Measurements from ENCODE around the gene SEPTIN12. TPM values are rescaled to one million over a fixed set of nuclear protein-coding genes. Genes with fewer than 3 reads are reported as not detected.

SEPTIN12 gene
- total and polyA plus RNA-seq, 8 donors, result 1.4 TPM; not detected in 7

DNA sequence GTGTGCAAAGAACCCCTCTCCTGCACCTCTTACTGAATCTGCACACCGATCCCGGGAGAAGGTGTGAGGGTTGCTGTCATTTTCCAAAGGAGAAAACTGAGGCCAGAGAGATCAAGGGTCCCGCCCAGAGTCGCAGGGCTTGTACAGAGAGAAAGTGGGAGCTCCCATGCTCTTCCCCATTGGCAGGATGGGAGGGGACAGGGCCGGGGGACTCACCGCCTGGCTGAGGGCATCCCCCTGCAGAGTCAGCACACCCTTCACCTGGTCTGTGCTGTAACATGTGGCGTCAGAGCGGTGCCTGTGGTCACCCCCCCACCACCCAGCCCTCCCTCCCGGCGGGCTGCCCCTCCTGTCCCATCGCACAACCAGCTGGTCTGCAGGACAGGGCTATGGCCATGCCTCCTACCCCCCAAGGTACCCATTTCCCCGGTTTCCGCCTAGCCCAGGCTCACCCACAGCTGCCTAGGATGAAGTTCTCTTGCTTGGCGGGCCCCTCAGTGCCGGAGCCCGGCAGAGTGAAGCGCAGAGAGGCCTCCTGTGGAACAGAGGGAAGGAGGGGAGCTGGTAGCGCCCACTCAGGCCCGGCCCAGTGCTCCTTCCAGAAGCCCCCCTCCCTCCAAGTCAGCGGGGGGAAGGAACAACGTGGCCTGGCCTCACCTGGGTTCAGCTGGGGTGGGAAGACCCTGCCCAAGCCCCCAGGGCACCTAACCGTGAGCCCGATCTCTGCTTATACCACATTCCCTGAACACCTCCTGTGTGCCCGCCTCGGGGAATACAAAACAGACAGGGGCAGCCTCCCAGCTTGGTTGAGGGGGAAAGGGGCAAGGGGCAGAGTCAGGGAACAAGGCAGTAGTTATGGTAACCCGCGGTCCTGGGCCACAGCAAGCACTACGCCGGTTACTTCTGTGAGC, 13.2 kb upstream of the SEPTIN12 start:
- Histone ChIP-seq H3K4me3 (peak overlapping the region; percentile 58 to 91 (median 82)), H3K9me3 (no peaks in the 10 kb centered on the region), H3K27ac (peak overlapping the region; percentile 67 to 87 (median 79)), H3K27me3 (no peaks in the 10 kb centered on the region), H3K4me1 (peaks cover 14 to 21% (median 16%) of the 10 kb centered on the region in 3 donors), H3K36me3 (peaks cover 0 to 5% (median 0%) of the 10 kb centered on the region in 3 donors)
- FAIRE-seq (no peak), DNase-seq (peak in 3 of 6 donors; percentile 29 to 57 (median 42)), ATAC-seq (peak in 3 of 4 donors; percentile 0 to 4 (median 2))
- TF ChIP-seq, protein P1, sequence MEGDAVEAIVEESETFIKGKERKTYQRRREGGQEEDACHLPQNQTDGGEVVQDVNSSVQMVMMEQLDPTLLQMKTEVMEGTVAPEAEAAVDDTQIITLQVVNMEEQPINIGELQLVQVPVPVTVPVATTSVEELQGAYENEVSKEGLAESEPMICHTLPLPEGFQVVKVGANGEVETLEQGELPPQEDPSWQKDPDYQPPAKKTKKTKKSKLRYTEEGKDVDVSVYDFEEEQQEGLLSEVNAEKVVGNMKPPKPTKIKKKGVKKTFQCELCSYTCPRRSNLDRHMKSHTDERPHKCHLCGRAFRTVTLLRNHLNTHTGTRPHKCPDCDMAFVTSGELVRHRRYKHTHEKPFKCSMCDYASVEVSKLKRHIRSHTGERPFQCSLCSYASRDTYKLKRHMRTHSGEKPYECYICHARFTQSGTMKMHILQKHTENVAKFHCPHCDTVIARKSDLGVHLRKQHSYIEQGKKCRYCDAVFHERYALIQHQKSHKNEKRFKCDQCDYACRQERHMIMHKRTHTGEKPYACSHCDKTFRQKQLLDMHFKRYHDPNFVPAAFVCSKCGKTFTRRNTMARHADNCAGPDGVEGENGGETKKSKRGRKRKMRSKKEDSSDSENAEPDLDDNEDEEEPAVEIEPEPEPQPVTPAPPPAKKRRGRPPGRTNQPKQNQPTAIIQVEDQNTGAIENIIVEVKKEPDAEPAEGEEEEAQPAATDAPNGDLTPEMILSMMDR (IDR thresholded peaks at IDR 0.05), result no peak
- intact Hi-C loops (cut with DNase I), result loop anchor here in 1 of 3 donors (10.0 kb wide), 1 partner anchor 63 kb away; no protein-coding TSS in a partner anchor
- WGBS, 2 donors, result 31 to 32% methylated on average over 29 of the region's 29 CpGs

DNA sequence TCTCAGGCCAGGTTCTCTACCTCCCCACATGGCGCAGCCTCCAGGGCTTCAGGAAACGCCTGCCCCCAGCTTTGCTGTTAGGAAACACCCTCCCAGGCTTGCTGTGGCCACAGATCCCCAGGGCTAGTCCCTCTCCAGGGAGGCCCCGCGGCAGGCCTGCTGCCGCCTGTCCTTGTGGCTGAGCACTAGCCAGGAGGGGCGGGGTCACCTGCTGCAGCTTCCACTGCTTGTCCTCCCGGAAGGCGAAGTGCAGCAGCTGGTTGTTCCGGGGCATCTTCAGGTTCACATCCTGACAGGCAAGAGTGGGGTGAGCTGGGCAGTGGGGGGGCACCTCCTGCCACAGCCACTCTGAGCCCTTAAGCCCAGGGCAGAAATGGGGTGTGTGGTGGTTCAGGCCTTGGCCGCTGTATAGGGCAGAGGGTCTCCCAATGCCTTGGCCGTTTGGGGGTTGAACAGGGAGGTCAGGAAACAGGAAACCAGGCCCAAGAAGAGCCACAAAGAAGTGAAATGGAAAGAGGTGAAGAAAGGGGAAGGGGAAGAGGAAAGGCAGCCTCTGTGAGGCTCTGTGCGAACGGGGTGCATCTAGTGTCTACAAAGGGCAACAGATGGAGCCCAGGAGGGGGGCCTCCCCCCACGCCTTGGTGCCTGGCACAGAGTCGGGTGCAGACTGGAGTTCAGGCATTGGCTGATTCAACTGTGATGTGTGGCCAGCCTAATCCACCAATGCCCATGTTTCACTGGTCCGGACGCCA, 12.3 kb upstream of the SEPTIN12 start:
- Histone ChIP-seq H3K9me3 (no peaks in the 10 kb centered on the region), H3K27ac (peak overlapping the region in 3 of 4 donors; percentile 5 to 82 (median 76)), H3K4me1 (peaks cover 14 to 21% (median 21%) of the 10 kb centered on the region in 3 donors), H3K4me3 (no peak overlapping the region), H3K27me3 (no peaks in the 10 kb centered on the region), H3K36me3 (peaks cover 0 to 5% (median 0%) of the 10 kb centered on the region in 3 donors)
- DNase-seq, result peak; percentile 80 to 93 (median 84)
- ATAC-seq, result peak; percentile 19 to 48 (median 40)
- intact Hi-C loops (cut with DNase I), result loop anchor here in 1 of 3 donors (10.0 kb wide), 1 partner anchor 64 kb away; no protein-coding TSS in a partner anchor
- no peak for FAIRE-seq
- 48 to 56% methylated on average over 13 to 17 of the region's 17 CpGs for WGBS, 2 donors
- TF ChIP-seq, protein P1 (IDR thresholded peaks at IDR 0.05), result no peak

DNA sequence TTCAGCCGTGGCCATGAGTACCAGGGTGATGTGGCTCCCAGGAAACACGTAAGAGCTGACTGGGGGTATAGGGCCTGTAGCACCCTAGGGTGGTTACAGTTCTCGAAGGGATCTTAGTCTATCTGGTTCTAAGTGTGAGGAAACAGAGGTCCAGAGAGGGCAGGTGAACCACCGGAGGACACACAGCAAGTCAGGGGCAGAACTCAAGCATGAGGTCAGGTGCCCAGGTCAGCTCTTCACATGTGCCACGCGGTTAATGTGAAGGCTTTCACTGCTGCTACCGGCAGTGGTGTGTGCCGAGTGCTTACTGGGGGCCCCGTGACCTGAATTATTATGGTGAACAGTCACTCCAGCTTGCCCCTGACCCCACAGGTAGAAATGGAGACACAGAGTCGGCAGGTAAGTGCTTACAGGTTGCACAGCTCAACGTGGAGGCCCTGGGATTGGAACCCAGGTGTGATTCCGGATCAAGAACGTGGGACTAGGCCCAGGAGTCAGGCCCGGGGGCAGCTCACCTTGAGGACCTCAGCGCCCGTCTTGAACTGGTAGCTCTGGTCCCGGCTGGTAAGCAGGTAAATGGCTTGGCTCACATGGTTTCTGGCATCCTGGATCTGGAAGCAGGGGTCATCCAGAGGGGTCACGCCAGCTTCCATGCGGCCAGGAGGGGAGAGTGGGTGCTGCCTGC, 11.2 kb upstream of the SEPTIN12 start:
- H3K9me3 ChIP-seq, result no peaks in the 10 kb centered on the region
- ATAC-seq (no peak), DNase-seq (peak in 1 of 6 donors; percentile 66), FAIRE-seq (no peak)
- WGBS, 2 donors, result 88 to 90% methylated on average over 19 of the region's 19 CpGs
- no peak overlapping the region for H3K4me3 ChIP-seq
- H3K36me3 ChIP-seq, result peaks cover 0 to 5% (median 0%) of the 10 kb centered on the region in 3 donors
- TF ChIP-seq, protein P1 (IDR thresholded peaks at IDR 0.05), result no peak
- H3K4me1 ChIP-seq, result peaks cover 14 to 21% (median 21%) of the 10 kb centered on the region in 3 donors
- intact Hi-C loops (cut with DNase I), result no loop called here
- H3K27me3 ChIP-seq, result no peaks in the 10 kb centered on the region
- no peak overlapping the region for H3K27ac ChIP-seq

DNA sequence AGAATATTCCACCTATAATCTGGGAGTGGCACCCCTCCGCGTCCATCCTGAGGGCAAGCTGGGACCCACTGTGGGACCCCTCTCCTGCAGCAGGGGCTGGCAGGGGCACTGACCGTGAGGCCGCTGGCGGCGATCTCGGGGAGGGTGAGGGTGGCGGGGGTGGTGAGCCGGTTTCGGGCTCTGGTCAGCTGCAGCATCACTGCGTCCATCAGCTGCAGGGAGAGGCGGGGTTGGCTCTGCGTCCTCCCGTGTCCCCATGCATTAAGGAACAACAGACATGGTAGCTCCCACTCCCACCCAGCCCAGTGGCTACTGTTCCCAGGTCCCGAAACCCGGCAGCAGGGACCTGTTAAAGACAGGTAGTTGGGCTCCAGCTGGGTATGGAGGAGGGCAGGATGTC, 10.3 kb upstream of the SEPTIN12 start:
- 85 to 93% methylated on average over 15 to 16 of the region's 16 CpGs for WGBS, 2 donors
- DNase-seq (peak in 2 of 6 donors; percentile 46 to 79), ATAC-seq (no peak), FAIRE-seq (no peak)
- Histone ChIP-seq H3K9me3 (no peaks in the 10 kb centered on the region), H3K4me3 (no peak overlapping the region), H3K27me3 (no peaks in the 10 kb centered on the region), H3K27ac (no peak overlapping the region), H3K4me1 (peaks cover 14 to 21% (median 21%) of the 10 kb centered on the region in 3 donors), H3K36me3 (peaks cover 0 to 5% (median 0%) of the 10 kb centered on the region in 3 donors)
- intact Hi-C loops (cut with DNase I), result no loop called here
- TF ChIP-seq, protein P1 (IDR thresholded peaks at IDR 0.05), result no peak

Measured in pancreas (tissue), 10 donors.